AG09319 (cell line): Measurements from ENCODE around the gene IL10.
A peak's percentile ranks its signal among the peaks of the same experiment; 100 is the strongest.

Source experiments
- DNase-seq: peaks from one replicate; pipeline ENCODE4 v3.0.0-alpha.2; 2010; ENCODE audit warnings: low read depth; ENCODE audit errors: extremely low read depth
- CTCF ChIP-seq: IDR thresholded peaks from 2 replicates; pipeline ENCODE4 v1.5.1; 2011; ENCODE audit warnings: low read depth, mild to moderate bottlenecking, inconsistent platforms, low read length, moderate library complexity

IL10 gene

DNA sequence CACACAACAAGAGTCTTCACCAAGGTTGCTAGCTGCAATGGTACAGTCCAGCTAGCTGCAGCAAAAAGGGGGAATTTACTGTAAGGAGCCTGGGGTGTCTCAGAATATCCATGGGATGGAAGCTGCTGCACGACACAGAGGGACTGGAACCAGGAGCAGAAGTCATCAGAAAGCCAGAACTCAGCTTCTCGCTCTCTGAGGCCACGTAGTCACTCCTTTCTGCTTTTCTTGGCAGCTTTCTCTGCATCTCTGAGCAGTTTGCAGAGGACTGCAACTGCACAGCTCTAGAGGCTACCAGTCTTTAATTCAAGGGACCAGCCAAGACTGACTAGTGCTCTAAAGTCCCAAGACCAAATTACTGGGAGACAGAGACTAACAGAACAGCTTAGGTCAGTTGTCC lies 27.0 kb upstream of the IL10 start:
- DNase-seq = no peak
- no peak for TF ChIP-seq CTCF

- no peak for DNase-seq
- no peak for TF ChIP-seq CTCF
These were observed 26.2 kb upstream of the IL10 start for GRCh38 chr1:206798384-206798996.

DNA sequence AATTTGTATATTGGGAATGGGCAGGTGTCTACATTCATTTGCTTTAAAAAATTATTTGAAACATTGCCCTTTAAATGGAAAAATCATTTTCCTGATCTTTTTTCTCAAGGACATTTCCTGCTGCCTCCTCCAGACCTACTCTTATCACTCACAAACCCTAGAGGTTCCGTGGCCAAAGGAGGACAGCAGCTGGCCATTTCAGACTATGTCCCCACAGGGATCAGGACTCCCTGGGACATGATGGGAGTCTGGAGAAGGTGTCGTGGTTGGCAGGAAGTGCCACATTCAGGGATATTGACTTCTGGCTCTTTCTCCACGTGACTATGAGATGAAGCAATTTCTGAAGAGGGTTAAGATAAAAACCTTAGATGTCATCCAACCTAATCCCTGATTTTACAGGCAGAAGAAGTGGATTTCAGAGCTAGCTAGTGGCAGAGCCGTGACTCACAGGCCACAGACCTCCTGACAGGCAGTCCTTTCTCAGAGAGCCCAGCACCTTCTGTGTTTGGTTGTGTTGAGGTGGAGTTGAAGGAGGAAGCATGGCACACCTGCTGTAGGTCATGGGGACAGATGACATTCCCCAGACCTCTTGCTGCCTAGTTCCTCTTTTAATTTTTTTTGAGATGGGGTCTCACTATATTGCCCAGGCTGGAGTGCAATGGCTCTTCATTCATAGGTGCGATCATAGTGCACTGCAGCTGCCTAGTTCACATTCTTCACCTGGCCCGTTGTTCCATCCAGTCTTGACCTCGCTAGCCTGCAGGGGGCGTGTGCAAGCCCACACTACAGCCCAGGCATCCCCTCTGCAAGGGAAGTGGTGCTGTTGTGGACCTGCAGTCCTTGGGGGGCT lies 25.5 kb upstream of the IL10 start:
- peak; percentile 38 for TF ChIP-seq CTCF
- no peak for DNase-seq

DNA sequence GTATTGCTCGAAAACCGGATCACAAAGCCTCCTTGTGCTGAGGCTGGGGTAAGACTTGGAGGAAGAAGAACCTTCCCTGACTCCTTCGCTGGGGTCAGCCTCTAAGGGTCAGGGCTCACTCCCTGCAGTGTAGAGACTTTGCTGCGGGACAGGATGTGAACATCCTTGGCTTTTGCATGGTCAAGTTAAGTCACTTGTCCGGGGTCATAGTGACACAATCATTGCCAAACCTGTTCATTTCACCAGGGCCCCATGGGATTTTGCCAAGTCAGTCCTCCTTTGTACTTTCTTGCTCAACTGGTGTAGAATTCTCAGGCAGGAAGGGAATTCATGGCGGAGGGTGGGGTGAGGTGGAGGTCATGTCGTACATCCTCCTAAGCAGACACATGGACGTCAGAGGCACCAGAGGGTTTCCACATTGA lies 24.7 kb upstream of the IL10 start:
- TF ChIP-seq CTCF = no peak
- no peak for DNase-seq

GRCh38 chr1:206796116-206796515 lies 23.8 kb upstream of the IL10 start:
- no peak for TF ChIP-seq CTCF
- no peak for DNase-seq

- no peak for TF ChIP-seq CTCF
- no peak for DNase-seq
These were observed 22.1 kb upstream of the IL10 start for GRCh38 chr1:206794294-206794908.

GRCh38 chr1:206793620-206794019 lies 21.3 kb upstream of the IL10 start:
- TF ChIP-seq CTCF = no peak
- DNase-seq = no peak
